Hepatocyte (in vitro differentiated cells): Measurements from ENCODE around the gene CCNC. TPM values are rescaled to one million over a fixed set of nuclear protein-coding genes. Genes with fewer than 3 reads are reported as not detected.

Experiments used
- DNase-seq: peaks from one replicate; pipeline ENCODE4 v3.0.0-alpha.2; 2016; ENCODE audit warnings: low spot score
- H2AFZ ChIP-seq: fragments of 200-600 bp; sonication (generic); 2 replicates; pipeline ENCODE4 v1.6.0; 2016; ENCODE audit warnings: antibody characterized with exemption, mild to moderate bottlenecking
- H3K27ac ChIP-seq: fragments of 200-600 bp; sonication (generic); 2 replicates; pipeline ENCODE4 v1.5.1; 2016; ENCODE audit warnings: mild to moderate bottlenecking
- H3K27me3 ChIP-seq: fragments of 200-600 bp; sonication (generic); 2 replicates; pipeline ENCODE4 v1.6.1; 2016
- H3K36me3 ChIP-seq: fragments of 200-600 bp; sonication (generic); replicated peaks from 2 replicates; pipeline ENCODE4 v1.5.1; 2016; ENCODE audit warnings: low read depth; ENCODE audit not compliant: insufficient read depth
- H3K4me1 ChIP-seq: fragments of 200-600 bp; sonication (generic); 2 replicates; pipeline ENCODE4 v1.5.1; 2016; ENCODE audit warnings: mild to moderate bottlenecking, moderate library complexity; ENCODE audit not compliant: insufficient read depth
- H3K4me2 ChIP-seq: fragments of 200-600 bp; sonication (generic); 2 replicates; pipeline ENCODE4 v1.6.0; 2016
- H3K4me3 ChIP-seq: fragments of 200-600 bp; sonication (generic); 2 replicates; pipeline ENCODE4 v1.5.1; 2016; ENCODE audit warnings: mild to moderate bottlenecking
- H3K79me2 ChIP-seq: fragments of 200-600 bp; sonication (generic); 2 replicates; pipeline ENCODE4 v1.6.0; 2017; ENCODE audit warnings: mild to moderate bottlenecking
- H3K9me2 ChIP-seq: fragments of 200-600 bp; sonication (generic); replicated peaks from 2 replicates; pipeline ENCODE4 v1.6.0; 2017; ENCODE audit warnings: mild to moderate bottlenecking; ENCODE audit not compliant: insufficient read depth
- H3K9me3 ChIP-seq: fragments of 200-600 bp; sonication (generic); 2 replicates; pipeline ENCODE4 v1.5.1; 2016; ENCODE audit warnings: low read depth, mild to moderate bottlenecking
- H4K20me1 ChIP-seq: fragments of 200-600 bp; sonication (generic); 2 replicates; pipeline ENCODE4 v1.6.0; 2016; ENCODE audit warnings: mild to moderate bottlenecking; ENCODE audit not compliant: insufficient read depth, poor library complexity, severe bottlenecking
- EZH2 ChIP-seq: fragments of 200-600 bp; sonication (generic); IDR thresholded peaks from 2 replicates; pipeline ENCODE4 v1.6.1; 2016; ENCODE audit warnings: antibody characterized with exemption, mild to moderate bottlenecking, borderline replicate concordance
- EZH2phosphoT487 ChIP-seq: fragments of 200-600 bp; sonication (generic); IDR thresholded peaks from one replicate; pipeline ENCODE4 v1.6.1; 2018; ENCODE audit warnings: antibody characterized with exemption, mild to moderate bottlenecking, low read depth, moderate library complexity; ENCODE audit not compliant: unreplicated experiment, severe bottlenecking
- WGBS: methylation state at CpG from one replicate; pipeline ENCODE4 v1.1.6; 2016; ENCODE audit warnings: low lambda C conversion rate; ENCODE audit errors: missing lambda C conversion rate; 5-methylcytosine and 5-hydroxymethylcytosine counted together
- polyA plus RNA-seq: library from polyadenylated mRNA; unstranded; fragments of >200 nt; fragmentation: Nextera tagmentation; extraction: Ambion mirVana; gene quantifications from 2 replicates; pipeline ENCODE4 v1.2.1, GENCODE V29; 2016
- total RNA-seq: library from RNA; depleted of rRNA; stranded (reverse); fragments of >200 nt; gene quantifications from 2 replicates; pipeline ENCODE4 v1.2.3, GENCODE V29; 2014
- TF ChIP-seq, protein P1 (sequence below): fragments of 200-600 bp; sonication (generic); IDR thresholded peaks from 2 replicates; pipeline ENCODE4 v1.5.1; 2016; ENCODE audit warnings: antibody characterized with exemption, mild to moderate bottlenecking; ENCODE audit not compliant: poor library complexity

Gene CCNC
- total and polyA plus RNA-seq, 2 experiments from 2014 or later = 59.5 to 102 TPM

DNA sequence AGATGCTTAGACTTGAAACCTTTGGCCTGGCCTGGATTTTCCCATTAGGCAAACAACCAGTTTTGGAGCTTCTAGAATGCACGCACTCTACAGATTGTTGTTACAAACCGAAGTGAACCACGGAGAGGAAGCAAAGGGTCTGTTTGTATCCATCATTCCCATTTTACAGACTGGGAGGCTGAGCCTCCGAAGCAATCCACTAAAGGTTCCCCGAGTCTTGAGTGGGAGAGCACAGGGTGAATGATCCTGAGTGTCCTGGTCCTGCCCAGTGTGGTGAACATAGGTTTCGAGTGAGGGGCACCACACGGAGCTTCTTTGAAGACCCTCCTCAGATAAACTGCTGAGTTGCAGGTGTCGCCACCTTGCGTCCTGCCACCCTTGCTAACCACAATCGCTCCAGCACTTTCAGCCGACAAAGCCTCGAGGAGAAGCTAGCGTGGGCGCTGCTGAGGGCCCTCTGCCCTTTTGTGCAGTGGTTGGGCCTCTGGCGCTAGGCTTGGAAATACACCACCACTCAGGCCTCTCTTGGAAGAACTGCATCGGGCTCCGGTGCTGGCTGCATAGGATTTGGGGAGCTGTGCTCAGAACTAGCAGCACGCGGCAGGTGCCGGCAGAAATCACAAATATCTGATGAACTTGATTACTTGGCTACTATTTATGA is 36.7 kb upstream of the CCNC start:
- TF ChIP-seq, protein P1, sequence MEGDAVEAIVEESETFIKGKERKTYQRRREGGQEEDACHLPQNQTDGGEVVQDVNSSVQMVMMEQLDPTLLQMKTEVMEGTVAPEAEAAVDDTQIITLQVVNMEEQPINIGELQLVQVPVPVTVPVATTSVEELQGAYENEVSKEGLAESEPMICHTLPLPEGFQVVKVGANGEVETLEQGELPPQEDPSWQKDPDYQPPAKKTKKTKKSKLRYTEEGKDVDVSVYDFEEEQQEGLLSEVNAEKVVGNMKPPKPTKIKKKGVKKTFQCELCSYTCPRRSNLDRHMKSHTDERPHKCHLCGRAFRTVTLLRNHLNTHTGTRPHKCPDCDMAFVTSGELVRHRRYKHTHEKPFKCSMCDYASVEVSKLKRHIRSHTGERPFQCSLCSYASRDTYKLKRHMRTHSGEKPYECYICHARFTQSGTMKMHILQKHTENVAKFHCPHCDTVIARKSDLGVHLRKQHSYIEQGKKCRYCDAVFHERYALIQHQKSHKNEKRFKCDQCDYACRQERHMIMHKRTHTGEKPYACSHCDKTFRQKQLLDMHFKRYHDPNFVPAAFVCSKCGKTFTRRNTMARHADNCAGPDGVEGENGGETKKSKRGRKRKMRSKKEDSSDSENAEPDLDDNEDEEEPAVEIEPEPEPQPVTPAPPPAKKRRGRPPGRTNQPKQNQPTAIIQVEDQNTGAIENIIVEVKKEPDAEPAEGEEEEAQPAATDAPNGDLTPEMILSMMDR = no peak
- peak; percentile 4 for TF ChIP-seq EZH2phosphoT487
- peak; percentile 19 for TF ChIP-seq EZH2
- Histone ChIP-seq H3K27ac (no peak overlapping the region), H3K4me1 (peaks cover 17% of the 10 kb centered on the region), H3K4me2 (no peak overlapping the region), H4K20me1 (no peaks in the 10 kb centered on the region), H3K9me3 (no peaks in the 10 kb centered on the region), H3K27me3 (peaks cover 100% of the 10 kb centered on the region), H3K79me2 (no peaks in the 10 kb centered on the region), H2AFZ (no peak overlapping the region), H3K36me3 (no peaks in the 10 kb centered on the region), H3K9me2 (no peaks in the 10 kb centered on the region), H3K4me3 (no peak overlapping the region)
- DNase-seq = no peak
- WGBS = 11% methylated on average over 20 of the region's 20 CpGs

DNA sequence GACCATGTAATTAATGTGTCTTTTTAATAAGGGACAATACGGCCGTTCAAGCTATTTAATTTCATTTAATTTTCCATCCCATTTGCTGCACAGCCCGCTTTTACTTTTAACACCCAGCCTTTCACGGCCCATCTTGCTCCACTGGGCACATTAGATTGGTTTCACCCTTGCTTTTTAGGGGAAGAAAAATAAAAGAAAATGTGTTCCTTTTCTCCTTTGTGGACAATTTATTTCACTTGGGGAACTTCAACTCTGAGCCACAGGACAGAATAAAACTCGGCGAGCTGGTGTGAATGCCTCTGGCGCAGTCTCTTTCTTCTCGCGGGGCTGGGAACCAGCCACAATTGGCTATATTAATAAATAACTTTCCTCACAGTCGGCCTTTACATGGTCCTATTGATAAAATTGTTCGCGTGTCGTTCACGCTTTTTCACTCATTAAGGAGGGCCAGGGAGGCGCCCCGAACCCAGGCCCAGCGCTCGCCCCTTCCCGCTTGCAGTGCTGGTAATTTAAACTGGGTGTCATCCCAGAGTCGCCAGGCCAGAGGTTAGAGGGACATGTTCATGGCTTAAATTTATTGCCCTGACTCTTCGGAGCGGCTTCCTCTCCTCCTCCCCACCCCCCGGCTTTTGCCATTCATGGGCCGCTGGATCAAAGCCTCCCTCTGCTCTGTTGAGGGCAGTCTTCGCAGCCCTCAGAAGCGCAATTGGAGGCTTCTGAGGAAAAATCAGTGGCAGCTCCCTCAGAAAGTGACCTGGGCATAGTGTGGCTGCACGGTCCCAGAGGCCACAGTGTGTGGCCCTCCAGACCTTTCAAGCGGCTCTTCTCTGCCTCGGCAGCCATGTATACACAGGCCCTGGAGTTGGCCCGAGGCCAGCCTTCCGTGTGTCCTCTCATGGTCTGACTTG is 36.0 kb upstream of the CCNC start:
- no peak for DNase-seq
- TF ChIP-seq EZH2 (peak; percentile 44), EZH2phosphoT487 (peak; percentile 24)
- TF ChIP-seq, protein P1 = no peak
- Histone ChIP-seq H3K27me3 (peaks cover 98% of the 10 kb centered on the region), H3K27ac (no peak overlapping the region), H3K9me3 (no peaks in the 10 kb centered on the region), H3K9me2 (no peaks in the 10 kb centered on the region), H3K36me3 (no peaks in the 10 kb centered on the region), H2AFZ (peak overlapping the region; percentile 81), H3K4me1 (peaks cover 17% of the 10 kb centered on the region), H3K79me2 (no peaks in the 10 kb centered on the region), H3K4me3 (peak overlapping the region; percentile 20), H3K4me2 (peak overlapping the region; percentile 85), H4K20me1 (no peaks in the 10 kb centered on the region)
- 9% methylated on average over 31 of the region's 31 CpGs for WGBS

DNA sequence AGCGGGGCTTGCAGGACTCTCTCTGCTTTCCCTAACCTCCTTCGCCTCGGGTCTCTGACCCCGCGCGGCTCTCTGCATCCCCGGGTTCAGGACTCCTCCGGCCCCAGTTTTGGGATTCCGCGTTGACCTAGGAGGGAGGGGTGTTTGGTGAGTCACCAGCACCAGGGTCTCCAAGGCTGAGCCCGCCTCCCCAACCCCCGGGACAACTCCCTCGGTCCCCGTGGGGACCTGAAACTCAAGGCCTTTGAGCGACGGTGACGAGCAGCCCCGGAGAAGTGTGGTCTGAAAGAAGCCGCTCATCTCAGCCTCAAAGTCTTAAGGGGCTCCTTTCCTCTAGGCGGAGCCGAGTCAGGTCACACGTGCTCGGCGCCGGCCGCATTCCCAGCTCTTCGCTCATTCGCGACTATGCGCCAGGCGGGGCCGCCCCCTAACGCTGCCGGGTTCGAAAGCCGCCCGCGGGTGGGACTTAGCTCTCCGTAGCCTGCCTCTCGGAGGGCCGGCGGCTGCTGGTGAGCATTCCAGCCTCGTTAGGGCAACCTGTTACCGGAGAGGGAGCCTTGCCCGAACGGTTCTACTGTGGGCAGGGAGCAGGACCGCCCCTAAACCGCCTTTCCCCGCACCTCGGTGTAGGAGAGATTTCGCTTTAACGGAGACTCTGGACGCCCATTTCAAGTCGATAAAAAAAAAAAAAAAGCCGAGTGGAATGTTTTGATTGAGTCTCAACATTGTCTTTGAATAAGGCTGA is 35.1 kb upstream of the CCNC start:
- Histone ChIP-seq H3K9me3 (no peaks in the 10 kb centered on the region), H3K9me2 (no peaks in the 10 kb centered on the region), H3K4me2 (peak overlapping the region; percentile 85), H4K20me1 (no peaks in the 10 kb centered on the region), H3K79me2 (no peaks in the 10 kb centered on the region), H3K4me3 (peak overlapping the region; percentile 27), H3K4me1 (peaks cover 17% of the 10 kb centered on the region), H3K27me3 (peaks cover 98% of the 10 kb centered on the region), H3K27ac (no peak overlapping the region), H3K36me3 (no peaks in the 10 kb centered on the region), H2AFZ (peak overlapping the region; percentile 81)
- WGBS = 1% methylated on average over 55 of the region's 55 CpGs
- peak; percentile 62 for DNase-seq
- TF ChIP-seq, protein P1 = no peak
- TF ChIP-seq EZH2phosphoT487 (peak; percentile 56), EZH2 (peak; percentile 69)
